Measurements from ENCODE around the gene ZNHIT2. TPM values are rescaled to one million over a fixed set of nuclear protein-coding genes. Genes with fewer than 3 reads are reported as not detected.
A peak's percentile ranks its signal among the peaks of the same experiment; 100 is the strongest.

ZNHIT2 gene
- total RNA-seq, 2 donors from 2014 or later, result 32.7 to 37.8 TPM

GRCh38 chr11:65112546-65113360, 4.7 kb downstream of the ZNHIT2 start:
- Histone ChIP-seq H3K4me3 (peak overlapping the region; percentile 42 to 51), H3K27me3 (replicated peaks; ENCODE audit: insufficient read depth) (no peaks in the 10 kb centered on the region), H3K9me3 (no peaks in the 10 kb centered on the region), H3K27ac (peak overlapping the region; percentile 76 to 80), H3K36me3 (no peaks in the 10 kb centered on the region), H3K4me1 (replicated peaks) (peaks cover 18% of the 10 kb centered on the region)
- WGBS, result 2% methylated on average over 32 of the region's 57 CpGs
- TF ChIP-seq CTCF (IDR thresholded peaks at IDR 0.05) (peak; percentile 72 to 95 (median 86)), POLR2A (IDR thresholded peaks at IDR 0.05) (no peak), POLR2AphosphoS5 (IDR thresholded peaks at IDR 0.05) (peak; percentile 38)
- intact Hi-C loops (cut with DNase I), result loop anchor here (10.0 kb wide), 2 partner anchors 198 to 258 kb away; partner anchors contain the start of gene ATG2A
- DNase-seq (ENCODE audit: low spot score), result no peak

- TF ChIP-seq POLR2AphosphoS5 (IDR thresholded peaks at IDR 0.05), result peak; percentile 98
- TF ChIP-seq POLR2A (IDR thresholded peaks at IDR 0.05), result peak; percentile 94
- peak in 1 of 4 experiments; percentile 12 for TF ChIP-seq CTCF (IDR thresholded peaks at IDR 0.05)
- intact Hi-C loops (cut with DNase I), result loop anchor here (10.0 kb wide), 2 partner anchors 197 to 257 kb away; partner anchors contain the start of gene ATG2A
- peak within 1 kb of the TSS; percentile 42 to 51 for H3K4me3 ChIP-seq
- H3K4me1 ChIP-seq (replicated peaks), result peaks cover 18% of the 10 kb centered on the region
- H3K27me3 ChIP-seq (replicated peaks; ENCODE audit: insufficient read depth), result no peaks in the 10 kb centered on the region
- no peaks in the 10 kb centered on the region for H3K36me3 ChIP-seq
- peak within 1 kb of the TSS; percentile 76 to 80 for H3K27ac ChIP-seq
- H3K9me3 ChIP-seq, result no peaks in the 10 kb centered on the region
- DNase-seq (ENCODE audit: low spot score), result peak; percentile 97
- WGBS, result 2% methylated on average over 59 of the region's 64 CpGs
Observed at GRCh38 chr11:65111744-65112545, 5.6 kb downstream of the ZNHIT2 start, which contains the start of gene TM7SF2. TM7SF2 (plus strand) TSS chr11:65111872; CDS start chr11:65112016, 144 bp downstream.

GRCh38 chr11:65111159-65111743, 6.2 kb downstream of the ZNHIT2 start:
- Histone ChIP-seq H3K36me3 (no peaks in the 10 kb centered on the region), H3K9me3 (no peaks in the 10 kb centered on the region), H3K27ac (peak overlapping the region in 1 of 2 donors; percentile 60), H3K4me1 (replicated peaks) (peaks cover 14% of the 10 kb centered on the region), H3K27me3 (replicated peaks; ENCODE audit: insufficient read depth) (no peaks in the 10 kb centered on the region), H3K4me3 (no peak overlapping the region)
- intact Hi-C loops (cut with DNase I), result loop anchor here (10.0 kb wide), 2 partner anchors 196 to 256 kb away; partner anchors contain the start of gene ATG2A
- TF ChIP-seq POLR2A (IDR thresholded peaks at IDR 0.05), result no peak
- no peak for TF ChIP-seq POLR2AphosphoS5 (IDR thresholded peaks at IDR 0.05)
- no peak for TF ChIP-seq CTCF (IDR thresholded peaks at IDR 0.05)
- DNase-seq (ENCODE audit: low spot score), result no peak
- 70% methylated on average over 29 of the region's 31 CpGs for WGBS

- H3K4me1 ChIP-seq (replicated peaks), result peaks cover 7% of the 10 kb centered on the region
- no peak overlapping the region for H3K4me3 ChIP-seq
- intact Hi-C loops (cut with DNase I), result loop anchor here (10.0 kb wide), 2 partner anchors 196 to 256 kb away; partner anchors contain the start of gene ATG2A
- WGBS, result 16% methylated on average over 18 of the region's 18 CpGs
- peak; percentile 86 for DNase-seq (ENCODE audit: low spot score)
- no peaks in the 10 kb centered on the region for H3K9me3 ChIP-seq
- peak overlapping the region; percentile 34 to 60 for H3K27ac ChIP-seq
- H3K27me3 ChIP-seq (replicated peaks; ENCODE audit: insufficient read depth), result no peaks in the 10 kb centered on the region
- H3K36me3 ChIP-seq, result no peaks in the 10 kb centered on the region
- TF ChIP-seq CTCF (IDR thresholded peaks at IDR 0.05), result peak; percentile 98
- peak; percentile 68 for TF ChIP-seq POLR2AphosphoS5 (IDR thresholded peaks at IDR 0.05)
- TF ChIP-seq POLR2A (IDR thresholded peaks at IDR 0.05), result no peak
Observed at GRCh38 chr11:65110354-65110861, 7.1 kb downstream of the ZNHIT2 start.
